MM.1S (cell line): ENCODE results near the gene SHC1.

Experiments
- DNase-seq: peaks from one replicate; pipeline ENCODE4 v3.0.0-alpha.2; 2015
- H2AFZ ChIP-seq: fragments of 300-600 bp; sonication (generic); 2 replicates; pipeline ENCODE4 v1.6.0; 2016; ENCODE audit warnings: antibody characterized with exemption, low read length
- H3F3A ChIP-seq: fragments of 300-600 bp; sonication (generic); 2 replicates; pipeline ENCODE4 v1.6.1; 2016; ENCODE audit warnings: mild to moderate bottlenecking, antibody characterized with exemption, low read length, moderate library complexity, mixed read lengths; ENCODE audit not compliant: insufficient read depth
- H3K27ac ChIP-seq: fragments of 300-600 bp; sonication (generic); 2 replicates; pipeline ENCODE4 v1.5.1; 2016; ENCODE audit warnings: mild to moderate bottlenecking, low read length
- H3K27me3 ChIP-seq: fragments of 300-600 bp; sonication (generic); replicated peaks from 2 replicates; pipeline ENCODE4 v1.6.0; 2016; ENCODE audit warnings: low read length; ENCODE audit not compliant: insufficient read depth
- H3K36me3 ChIP-seq: fragments of 300-600 bp; sonication (generic); replicated peaks from 2 replicates; pipeline ENCODE4 v1.6.1; 2016; ENCODE audit warnings: mild to moderate bottlenecking, low read length, mixed read lengths; ENCODE audit not compliant: insufficient read depth
- H3K4me1 ChIP-seq: fragments of 300-600 bp; sonication (generic); 2 replicates; pipeline ENCODE4 v1.6.1; 2016; ENCODE audit warnings: low read length, mixed read lengths
- H3K4me2 ChIP-seq: fragments of 300-600 bp; sonication (generic); 2 replicates; pipeline ENCODE4 v1.6.0; 2016; ENCODE audit warnings: low read depth, low read length
- H3K4me3 ChIP-seq: fragments of 300-600 bp; sonication (generic); 2 replicates; pipeline ENCODE4 v1.5.1; 2016; ENCODE audit warnings: low read length, mixed read lengths
- H3K79me2 ChIP-seq: fragments of 300-600 bp; sonication (generic); 2 replicates; pipeline ENCODE4 v1.6.1; 2016; ENCODE audit warnings: mixed run types, low read length, mixed read lengths
- H3K9ac ChIP-seq: fragments of 300-600 bp; sonication (generic); 2 replicates; pipeline ENCODE4 v1.6.1; 2016; ENCODE audit warnings: low read length, mixed read lengths
- H3K9me2 ChIP-seq: fragments of 300-600 bp; sonication (generic); replicated peaks from 2 replicates; pipeline ENCODE4 v1.6.1; 2016; ENCODE audit warnings: mild to moderate bottlenecking, low read length, mixed read lengths; ENCODE audit not compliant: insufficient read depth
- H3K9me3 ChIP-seq: fragments of 300-600 bp; sonication (generic); replicated peaks from 2 replicates; pipeline ENCODE4 v1.6.1; 2016; ENCODE audit warnings: mild to moderate bottlenecking, low read length, mixed read lengths; ENCODE audit not compliant: insufficient read depth
- H4K20me1 ChIP-seq: fragments of 300-600 bp; sonication (generic); 2 replicates; pipeline ENCODE4 v1.6.1; 2016; ENCODE audit warnings: mild to moderate bottlenecking, low read length, moderate library complexity, mixed read lengths; ENCODE audit not compliant: insufficient read depth
- CTCF ChIP-seq: fragments of 300-600 bp; sonication (generic); IDR thresholded peaks from 2 replicates; pipeline ENCODE4 v1.5.1; 2016; ENCODE audit warnings: antibody characterized with exemption, low read length, mixed read lengths
- EZH2 ChIP-seq: fragments of 300-600 bp; sonication (generic); optimal IDR thresholded peaks from 2 replicates; pipeline ENCODE3; 2017; ENCODE audit warnings: low read depth, mild to moderate bottlenecking, antibody characterized with exemption, low read length, mixed read lengths
- EZH2phosphoT487 ChIP-seq: fragments of 300-600 bp; sonication (generic); IDR thresholded peaks from 2 replicates; pipeline ENCODE4 v1.6.1; 2018; ENCODE audit warnings: antibody characterized with exemption, low read length

Gene SHC1

GRCh38 chr1:154934358-154934948 is 36.1 kb downstream of the SHC1 start:
- no peak overlapping the region for H3K9ac ChIP-seq
- no peak overlapping the region for H3K4me3 ChIP-seq
- no peaks in the 10 kb centered on the region for H4K20me1 ChIP-seq
- H3K79me2 ChIP-seq, result peaks cover 27% of the 10 kb centered on the region
- peaks cover 27% of the 10 kb centered on the region for H3K4me1 ChIP-seq
- TF ChIP-seq EZH2phosphoT487 (no peak), EZH2 (no peak), CTCF (no peak)
- no peaks in the 10 kb centered on the region for H3K9me2 ChIP-seq
- DNase-seq, result no peak
- H3F3A ChIP-seq, result peaks cover 31% of the 10 kb centered on the region
- no peak overlapping the region for H2AFZ ChIP-seq
- H3K9me3 ChIP-seq, result no peaks in the 10 kb centered on the region
- H3K27me3 ChIP-seq, result no peaks in the 10 kb centered on the region
- H3K27ac ChIP-seq, result no peak overlapping the region
- no peak overlapping the region for H3K4me2 ChIP-seq
- H3K36me3 ChIP-seq, result no peaks in the 10 kb centered on the region

- H3K27me3 ChIP-seq, result no peaks in the 10 kb centered on the region
- H3K9ac ChIP-seq, result no peak overlapping the region
- peaks cover 11% of the 10 kb centered on the region for H3K4me1 ChIP-seq
- no peak overlapping the region for H3K4me2 ChIP-seq
- no peak overlapping the region for H3K4me3 ChIP-seq
- no peaks in the 10 kb centered on the region for H3K36me3 ChIP-seq
- H3K9me2 ChIP-seq, result no peaks in the 10 kb centered on the region
- H3F3A ChIP-seq, result peaks cover 10% of the 10 kb centered on the region
- H3K79me2 ChIP-seq, result peaks cover 20% of the 10 kb centered on the region
- no peaks in the 10 kb centered on the region for H4K20me1 ChIP-seq
- H2AFZ ChIP-seq, result no peak overlapping the region
- H3K27ac ChIP-seq, result no peak overlapping the region
- no peak for DNase-seq
- H3K9me3 ChIP-seq, result no peaks in the 10 kb centered on the region
- TF ChIP-seq CTCF, result no peak
- TF ChIP-seq EZH2phosphoT487, result no peak
- TF ChIP-seq EZH2, result no peak
These were observed 38.5 kb downstream of the SHC1 start for GRCh38 chr1:154931940-154932487.

- Histone ChIP-seq H3K27me3 (no peaks in the 10 kb centered on the region), H3K9me2 (no peaks in the 10 kb centered on the region), H2AFZ (no peak overlapping the region), H3K9ac (no peak overlapping the region), H4K20me1 (no peaks in the 10 kb centered on the region), H3K4me3 (no peak overlapping the region), H3F3A (no peaks in the 10 kb centered on the region), H3K36me3 (no peaks in the 10 kb centered on the region; the same call in 1 of the 2 replicates), H3K4me1 (no peaks in the 10 kb centered on the region), H3K9me3 (no peaks in the 10 kb centered on the region), H3K79me2 (no peaks in the 10 kb centered on the region), H3K4me2 (no peak overlapping the region), H3K27ac (no peak overlapping the region)
- TF ChIP-seq CTCF (no peak), EZH2 (no peak), EZH2phosphoT487 (no peak)
- DNase-seq, result no peak
These were observed 44.3 kb downstream of the SHC1 start for GRCh38 chr1:154926201-154926600.
